GM21360 (cell line): ENCODE results near the gene CNFN.

Experiments
- ATAC-seq: cut with Tn5 transposase; IDR thresholded peaks from one replicate; pipeline ENCODE4 v1.9.1; 2021; ENCODE audit warnings: mild to moderate bottlenecking, moderate library complexity; ENCODE audit not compliant: unreplicated experiment

CNFN gene

DNA sequence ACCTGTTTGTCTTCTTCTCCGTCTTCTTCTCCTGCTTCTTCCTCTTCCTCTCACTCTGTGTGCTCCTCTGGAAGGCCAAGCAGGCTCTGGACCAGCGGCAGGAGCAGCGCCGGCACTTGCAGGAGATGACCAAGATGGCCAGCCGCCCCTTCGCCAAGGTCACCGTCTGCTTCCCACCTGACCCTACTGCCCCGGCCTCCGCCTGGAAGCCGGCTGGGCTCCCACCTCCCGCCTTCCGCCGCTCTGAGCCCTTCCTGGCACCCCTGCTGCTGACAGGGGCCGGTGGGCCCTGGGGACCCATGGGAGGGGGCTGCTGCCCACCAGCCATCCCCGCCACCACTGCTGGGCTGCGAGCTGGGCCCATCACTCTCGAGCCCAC, 13.9 kb downstream of the CNFN start:
- no peak for ATAC-seq

DNA sequence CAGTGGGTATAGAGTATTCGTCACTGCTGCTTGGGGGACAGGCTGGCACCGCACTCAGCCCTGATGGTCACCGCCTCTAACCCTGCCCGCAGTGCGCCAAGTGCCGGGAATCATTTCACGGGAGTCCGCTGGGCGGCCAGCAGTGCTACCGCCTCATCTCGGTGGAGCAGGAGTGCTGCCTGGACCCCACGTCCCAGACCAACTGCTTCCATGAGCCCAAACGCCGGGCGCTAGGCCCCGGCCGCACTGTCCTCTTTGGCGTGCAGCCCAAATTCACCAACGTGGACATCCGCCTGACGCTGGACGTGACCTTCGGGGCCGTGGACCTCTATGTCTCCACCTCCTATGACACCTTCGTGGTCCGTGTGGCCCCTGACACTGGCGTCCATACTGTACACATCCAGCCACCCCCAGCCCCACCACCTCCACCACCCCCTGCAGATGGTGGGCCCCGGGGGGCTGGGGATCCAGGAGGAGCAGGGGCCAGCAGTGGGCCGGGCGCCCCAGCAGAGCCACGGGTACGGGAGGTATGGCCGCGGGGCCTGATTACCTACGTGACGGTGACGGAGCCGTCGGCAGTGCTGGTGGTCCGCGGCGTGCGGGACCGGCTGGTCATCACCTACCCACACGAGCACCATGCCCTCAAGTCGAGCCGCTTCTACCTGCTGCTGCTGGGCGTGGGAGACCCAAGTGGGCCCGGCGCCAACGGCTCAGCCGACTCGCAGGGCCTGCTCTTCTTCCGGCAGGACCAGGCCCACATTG, 14.5 kb downstream of the CNFN start:
- no peak for ATAC-seq

DNA sequence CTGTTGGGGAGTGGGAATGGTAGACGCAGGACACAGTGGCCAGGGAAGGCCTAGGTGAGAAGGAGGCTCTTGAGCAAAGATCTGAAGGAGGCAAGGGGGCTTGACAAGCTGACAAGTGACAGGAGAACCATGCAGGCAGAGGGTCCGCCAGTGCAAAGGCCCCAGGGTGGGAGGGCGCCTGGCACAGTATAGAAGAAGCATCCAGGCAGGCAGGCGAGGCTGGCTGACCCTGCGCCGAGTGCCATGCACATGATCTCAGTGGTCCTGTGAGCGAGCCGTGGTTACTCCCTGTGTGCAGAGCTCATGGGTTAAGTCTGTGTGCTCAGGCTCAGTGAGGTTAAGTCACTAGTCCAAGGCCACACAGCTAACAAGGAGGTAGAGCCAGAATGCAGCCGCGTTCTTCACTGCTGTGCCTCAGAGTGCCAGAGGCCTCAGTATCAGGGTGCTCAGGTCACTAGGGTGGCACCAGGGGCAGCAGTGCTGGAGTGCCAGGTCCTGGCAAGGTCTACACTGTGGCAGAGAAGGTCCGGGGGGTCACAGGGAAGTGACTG, 15.2 kb downstream of the CNFN start:
- no peak for ATAC-seq

DNA sequence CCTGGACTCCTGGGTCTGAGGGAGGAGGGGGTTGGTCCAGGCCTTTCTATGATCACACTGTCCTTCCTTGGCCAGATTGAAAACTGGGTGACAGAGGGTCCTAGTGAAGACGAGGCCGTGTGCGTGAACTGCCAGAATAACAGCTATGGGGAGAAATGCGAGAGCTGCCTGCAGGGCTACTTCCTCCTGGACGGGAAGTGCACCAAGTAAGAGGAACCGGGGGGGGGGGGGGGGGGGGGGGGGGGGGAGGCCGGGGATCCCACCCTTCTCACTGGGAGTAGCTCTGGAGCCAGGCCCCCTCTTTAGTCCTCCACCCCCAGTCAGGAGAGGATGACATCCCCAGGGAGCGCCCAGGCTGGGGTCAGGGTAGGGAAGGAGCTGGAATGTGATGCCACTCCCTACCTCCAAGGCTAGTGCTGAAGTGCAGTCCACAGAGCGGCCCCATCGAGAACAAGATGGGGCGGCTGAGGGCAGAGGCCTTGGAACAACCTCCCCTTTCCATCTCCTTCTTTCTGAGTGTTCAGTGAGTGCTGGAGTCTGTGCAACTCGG, 19.4 kb downstream of the CNFN start:
- ATAC-seq: no peak

DNA sequence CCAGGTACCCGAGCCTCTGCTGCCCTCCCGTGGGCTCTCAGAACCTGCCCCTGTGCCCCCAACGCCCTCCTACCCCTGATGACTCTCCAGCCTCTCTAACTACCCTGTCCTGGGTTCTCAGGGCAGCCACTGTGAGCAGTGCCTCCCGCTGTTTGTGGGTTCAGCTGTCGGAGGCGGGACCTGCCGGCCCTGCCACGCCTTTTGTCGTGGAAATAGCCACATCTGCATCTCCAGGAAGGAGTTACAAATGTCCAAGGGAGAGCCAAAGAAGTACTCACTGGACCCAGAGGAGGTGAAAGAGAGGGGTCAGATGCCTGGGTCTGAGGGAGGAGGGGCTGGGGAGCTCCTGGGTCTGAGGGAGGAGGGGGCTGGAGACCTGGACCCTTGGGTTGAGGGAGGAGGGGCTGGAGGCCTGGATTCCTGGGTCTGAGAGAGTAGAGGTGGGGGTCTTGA, 20.0 kb downstream of the CNFN start:
- no peak for ATAC-seq

GRCh38 chr19:42369433-42370067, 20.5 kb downstream of the CNFN start:
- ATAC-seq: no peak

DNA sequence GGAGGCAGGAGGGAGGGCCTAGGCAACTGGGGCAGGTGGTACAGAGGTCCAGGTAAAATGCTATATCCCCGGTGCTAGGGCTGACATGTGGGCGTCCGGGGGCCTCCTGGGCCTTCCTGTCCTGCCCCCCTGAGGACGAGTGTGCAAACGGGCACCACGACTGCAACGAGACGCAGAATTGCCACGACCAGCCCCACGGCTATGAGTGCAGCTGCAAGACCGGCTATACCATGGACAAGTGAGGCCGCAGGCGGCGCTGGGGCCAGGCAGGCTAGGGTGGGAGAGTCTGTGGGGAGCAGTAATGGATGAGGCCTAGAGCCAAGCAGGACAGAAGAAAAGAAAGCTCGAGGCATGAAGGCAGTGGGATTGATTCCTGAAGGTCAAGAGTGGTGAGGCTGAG, 21.3 kb downstream of the CNFN start:
- no peak for ATAC-seq

DNA sequence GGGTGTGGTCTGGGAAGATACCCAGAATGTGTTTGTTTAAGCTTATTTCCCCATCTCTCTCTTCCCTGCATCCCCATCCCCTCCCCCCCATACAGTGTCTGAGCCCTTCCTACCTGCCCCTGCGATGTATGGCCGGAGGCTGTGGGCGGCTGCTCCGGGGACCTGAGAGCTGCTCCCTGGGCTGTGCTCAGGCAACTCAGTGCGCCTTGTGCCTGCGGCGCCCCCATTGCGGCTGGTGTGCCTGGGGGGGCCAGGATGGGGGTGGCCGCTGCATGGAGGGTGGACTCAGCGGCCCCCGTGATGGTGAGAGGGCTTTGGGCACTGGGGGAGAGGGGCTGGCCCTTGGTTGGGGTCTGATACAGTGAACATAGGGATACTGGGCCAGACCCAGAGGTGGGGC, 21.7 kb downstream of the CNFN start:
- ATAC-seq: no peak

DNA sequence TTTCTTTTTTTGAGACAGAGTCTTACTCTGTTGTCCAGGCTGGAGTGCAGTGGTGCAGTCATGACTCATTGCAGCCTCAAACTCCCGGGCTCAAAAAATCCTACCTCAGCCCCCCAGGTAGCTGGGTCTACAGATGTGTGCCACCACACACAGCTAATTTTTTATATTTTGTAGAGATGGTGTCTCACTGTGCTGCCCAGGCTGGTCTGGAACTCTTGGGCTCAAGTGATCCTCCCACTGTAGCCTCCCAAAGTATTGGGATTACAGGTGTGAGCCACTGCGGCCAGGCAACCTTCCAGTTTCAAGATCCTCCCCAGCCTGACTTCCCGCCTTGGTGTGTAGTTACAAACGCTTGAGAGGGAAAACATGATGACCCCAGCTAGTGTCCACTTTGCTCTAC, 22.2 kb downstream of the CNFN start:
- ATAC-seq: no peak

DNA sequence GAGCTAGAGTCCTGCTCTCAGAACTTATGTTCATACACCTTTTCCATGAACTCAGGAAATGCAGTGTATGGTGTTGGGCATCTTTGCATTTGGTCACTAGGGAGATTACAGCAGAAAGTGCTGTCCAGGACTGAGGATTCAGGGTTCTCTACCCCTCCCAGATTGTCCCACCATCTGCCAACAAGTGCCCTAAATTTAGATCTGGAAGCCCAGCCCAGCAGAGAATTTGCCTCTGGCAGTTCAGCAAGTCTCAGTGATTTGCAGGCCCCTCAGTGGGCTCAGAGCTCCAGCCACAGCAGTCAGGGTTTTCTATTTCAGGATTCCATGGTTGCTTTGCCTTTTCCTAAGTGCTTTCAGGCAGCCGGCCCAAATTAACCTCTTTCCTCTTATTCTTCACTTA, 23.4 kb downstream of the CNFN start:
- no peak for ATAC-seq

DNA sequence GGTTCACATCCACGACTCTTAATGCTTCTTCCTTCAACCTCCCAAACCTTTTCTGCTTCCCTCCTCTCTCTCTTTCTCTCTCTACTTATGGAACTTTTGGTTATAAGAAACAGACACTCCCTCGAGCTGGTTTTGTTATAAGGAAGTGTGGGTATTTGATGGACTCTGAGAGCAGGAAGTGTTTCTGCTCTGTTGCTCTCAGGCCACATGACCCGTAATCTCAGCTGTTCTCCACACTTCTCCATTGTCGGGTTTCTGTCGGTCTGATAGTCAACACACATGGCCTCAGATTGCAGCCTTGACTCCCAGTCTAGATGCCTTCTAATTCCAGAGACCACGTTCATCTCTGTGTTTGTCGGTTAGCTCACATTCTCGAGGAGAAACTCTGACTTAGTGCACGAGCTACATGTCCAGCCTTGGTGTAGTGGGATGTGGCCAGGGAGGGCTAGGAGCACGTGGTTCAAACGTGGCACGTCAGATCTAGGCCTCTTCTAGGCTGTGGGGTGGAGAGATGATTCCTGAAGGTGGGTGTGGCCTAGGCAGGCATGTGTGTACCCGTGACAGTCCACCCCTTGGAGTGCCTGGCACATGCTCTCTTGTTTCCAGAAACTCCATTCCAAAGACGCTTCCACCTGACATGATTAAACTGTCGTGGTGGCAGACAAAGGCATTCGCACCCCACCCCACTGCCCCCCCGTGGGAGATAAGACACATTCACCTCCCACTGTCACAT, 26.3 kb downstream of the CNFN start:
- ATAC-seq: no peak

GRCh38 chr19:42362891-42363440, 27.1 kb downstream of the CNFN start:
- no peak for ATAC-seq

GRCh38 chr19:42362342-42362741, 27.8 kb downstream of the CNFN start:
- no peak for ATAC-seq

- no peak for ATAC-seq
Observed at GRCh38 chr19:42361545-42361910, 28.6 kb downstream of the CNFN start.

- ATAC-seq: no peak
Observed at GRCh38 chr19:42360787-42361544, 29.1 kb downstream of the CNFN start.

- ATAC-seq: no peak
Observed at GRCh38 chr19:42357290-42357689, 32.8 kb downstream of the CNFN start.

GRCh38 chr19:42356686-42357085, 33.4 kb downstream of the CNFN start:
- no peak for ATAC-seq

- ATAC-seq: no peak
Observed at GRCh38 chr19:42355896-42356295, 34.2 kb downstream of the CNFN start.

DNA sequence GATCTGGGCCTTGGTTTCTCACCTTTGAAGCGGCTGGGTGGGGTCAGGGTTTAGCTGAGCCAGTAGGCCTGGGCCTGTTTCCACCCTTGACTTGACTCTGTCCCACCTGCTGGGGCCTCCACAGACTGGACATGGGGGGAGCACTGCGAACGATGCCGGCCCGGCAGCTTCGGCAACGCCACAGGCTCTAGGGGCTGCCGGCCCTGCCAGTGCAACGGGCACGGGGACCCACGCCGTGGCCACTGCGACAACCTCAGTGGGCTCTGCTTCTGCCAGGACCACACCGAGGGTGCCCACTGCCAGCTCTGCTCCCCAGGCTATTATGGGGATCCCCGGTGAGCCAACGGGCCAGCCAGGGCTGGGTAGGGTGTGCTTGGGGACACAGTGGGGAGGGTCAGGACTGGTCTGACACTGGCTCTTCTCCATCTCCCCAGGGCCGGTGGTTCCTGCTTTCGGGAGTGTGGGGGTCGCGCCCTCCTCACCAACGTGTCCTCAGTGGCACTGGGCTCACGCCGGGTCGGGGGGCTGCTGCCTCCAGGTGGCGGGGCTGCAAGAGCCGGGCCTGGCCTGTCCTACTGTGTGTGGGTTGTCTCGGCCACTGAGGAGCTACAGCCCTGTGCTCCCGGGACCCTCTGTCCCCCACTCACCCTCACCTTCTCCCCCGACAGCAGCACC, 36.6 kb downstream of the CNFN start:
- no peak for ATAC-seq
